Tibial nerve (tissue), 4 donors: ENCODE data around the gene GALNT12.

ENCODE experiments used
- CTCF ChIP-seq, 5 experiments: fragments of 200-600 bp in 3 of 5; fragments of 450-650 bp in 2 of 5; sonication (generic) in 3 of 5; IDR thresholded peaks; one replicate each; pipeline ENCODE4 v1.5.1; 2016 to 2019; ENCODE audit warnings: antibody characterized with exemption in 5 of 5, mild to moderate bottlenecking in 3 of 5, moderate library complexity in 2 of 5
- EP300 ChIP-seq, 2 donors: sonication (generic); formaldehyde crosslinking; IDR thresholded peaks; one replicate each; pipeline ENCODE4 v1.6.1; 2017; ENCODE audit warnings: antibody characterized with exemption in 2 of 2, mild to moderate bottlenecking in 1 of 2
- POLR2A ChIP-seq, 2 donors: fragments of 450-650 bp; IDR thresholded peaks; one replicate each; pipeline ENCODE4 v1.6.1; 2017; ENCODE audit warnings: antibody characterized with exemption in 2 of 2, mild to moderate bottlenecking in 2 of 2, moderate library complexity in 2 of 2

- TF ChIP-seq CTCF (IDR thresholded peaks at IDR 0.05), result no peak
- TF ChIP-seq POLR2A (IDR thresholded peaks at IDR 0.05), result no peak
- no peak for TF ChIP-seq EP300 (IDR thresholded peaks at IDR 0.05)
Observed at GRCh38 chr9:98810102-98810842, 2.8 kb downstream of the GALNT12 start.
